ENCODE measurements around the gene IQGAP3.

The IQGAP3 gene

DNA sequence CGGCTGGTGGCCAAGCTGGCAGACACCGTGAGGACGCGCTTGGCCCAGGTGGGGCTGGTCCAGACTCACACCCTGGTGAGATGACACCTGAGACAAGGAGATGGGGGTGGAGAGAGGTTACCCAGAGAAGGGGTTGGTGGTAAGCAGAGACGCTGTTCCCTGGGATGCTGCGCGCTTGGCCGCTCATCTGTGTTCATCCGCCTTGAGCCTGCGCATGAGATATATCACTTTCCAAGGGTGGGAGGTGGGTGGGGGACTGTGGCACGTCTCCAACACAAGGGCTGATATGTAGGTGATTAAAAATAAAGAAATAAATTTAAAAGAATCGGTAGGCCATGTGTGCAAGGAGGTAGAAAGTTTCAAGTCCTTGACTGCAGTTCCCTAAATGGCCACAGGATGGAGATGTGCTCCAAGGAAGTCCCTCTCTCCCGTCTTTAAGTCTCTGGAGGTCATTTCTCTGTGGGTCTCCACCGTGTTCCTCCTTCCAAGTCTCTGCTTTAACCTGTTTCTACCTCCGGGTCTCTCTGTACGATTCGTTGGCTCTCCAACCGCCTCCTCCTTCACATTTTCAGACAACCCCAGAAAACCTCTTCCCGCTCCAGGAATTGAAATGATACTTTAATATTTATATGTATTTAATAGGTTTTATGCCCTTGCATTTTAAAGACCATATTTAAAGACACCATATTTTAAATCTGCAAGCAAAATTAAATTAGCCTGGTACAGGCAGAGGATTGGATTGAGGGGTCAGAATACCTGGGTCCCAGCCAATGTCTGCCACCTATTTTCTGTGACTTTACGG is 11.7 kb upstream of the IQGAP3 start:
- in situ Hi-C loops (cut with MboI; ENCODE audit: low pct_unique_long_range_greater_than_20kb, low sequenced_read_pairs, unreplicated experiment): no loop called here
- TF ChIP-seq, protein P1, sequence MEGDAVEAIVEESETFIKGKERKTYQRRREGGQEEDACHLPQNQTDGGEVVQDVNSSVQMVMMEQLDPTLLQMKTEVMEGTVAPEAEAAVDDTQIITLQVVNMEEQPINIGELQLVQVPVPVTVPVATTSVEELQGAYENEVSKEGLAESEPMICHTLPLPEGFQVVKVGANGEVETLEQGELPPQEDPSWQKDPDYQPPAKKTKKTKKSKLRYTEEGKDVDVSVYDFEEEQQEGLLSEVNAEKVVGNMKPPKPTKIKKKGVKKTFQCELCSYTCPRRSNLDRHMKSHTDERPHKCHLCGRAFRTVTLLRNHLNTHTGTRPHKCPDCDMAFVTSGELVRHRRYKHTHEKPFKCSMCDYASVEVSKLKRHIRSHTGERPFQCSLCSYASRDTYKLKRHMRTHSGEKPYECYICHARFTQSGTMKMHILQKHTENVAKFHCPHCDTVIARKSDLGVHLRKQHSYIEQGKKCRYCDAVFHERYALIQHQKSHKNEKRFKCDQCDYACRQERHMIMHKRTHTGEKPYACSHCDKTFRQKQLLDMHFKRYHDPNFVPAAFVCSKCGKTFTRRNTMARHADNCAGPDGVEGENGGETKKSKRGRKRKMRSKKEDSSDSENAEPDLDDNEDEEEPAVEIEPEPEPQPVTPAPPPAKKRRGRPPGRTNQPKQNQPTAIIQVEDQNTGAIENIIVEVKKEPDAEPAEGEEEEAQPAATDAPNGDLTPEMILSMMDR (IDR thresholded peaks at IDR 0.05; ENCODE audit: extremely low read depth, insufficient read depth, missing control alignments): peak; percentile 82
- DNase-seq (ENCODE audit: low spot score): peak; percentile 82

DNA sequence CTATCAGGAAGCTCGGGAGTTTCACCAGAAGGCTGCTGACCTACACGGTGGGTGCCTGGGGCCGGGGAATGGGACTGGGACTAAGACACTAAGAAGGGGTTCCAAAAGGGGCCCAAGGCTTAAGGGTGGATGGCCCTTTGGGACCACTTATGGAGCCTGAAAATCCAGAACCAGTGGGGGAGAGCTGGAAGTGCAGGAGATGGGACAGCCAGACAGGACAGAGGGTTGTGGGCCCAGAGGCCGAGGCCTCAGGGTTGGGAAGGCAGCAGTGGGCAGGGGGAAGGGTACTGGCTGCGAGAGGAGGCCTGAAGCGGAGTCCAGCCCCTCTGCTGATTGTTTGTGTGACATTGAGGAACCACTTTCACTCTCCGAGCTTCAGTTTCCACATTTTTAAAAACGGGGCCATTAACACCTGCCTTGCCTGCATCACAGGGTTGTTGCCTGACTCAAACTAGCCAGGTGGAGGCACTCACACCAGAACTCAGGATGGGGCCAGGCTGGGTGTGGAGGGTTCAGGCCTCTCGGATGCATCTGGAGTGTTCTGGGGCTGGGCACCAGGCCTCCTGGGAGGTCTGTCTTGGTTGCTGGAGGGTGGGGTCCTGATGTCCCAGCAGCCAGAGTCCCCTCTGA is 10.1 kb upstream of the IQGAP3 start:
- in situ Hi-C loops (cut with MboI; ENCODE audit: low pct_unique_long_range_greater_than_20kb, low sequenced_read_pairs, unreplicated experiment): no loop called here
- TF ChIP-seq, protein P1 (IDR thresholded peaks at IDR 0.05; ENCODE audit: extremely low read depth, insufficient read depth, missing control alignments): no peak
- no peak for DNase-seq (ENCODE audit: low spot score)

DNA sequence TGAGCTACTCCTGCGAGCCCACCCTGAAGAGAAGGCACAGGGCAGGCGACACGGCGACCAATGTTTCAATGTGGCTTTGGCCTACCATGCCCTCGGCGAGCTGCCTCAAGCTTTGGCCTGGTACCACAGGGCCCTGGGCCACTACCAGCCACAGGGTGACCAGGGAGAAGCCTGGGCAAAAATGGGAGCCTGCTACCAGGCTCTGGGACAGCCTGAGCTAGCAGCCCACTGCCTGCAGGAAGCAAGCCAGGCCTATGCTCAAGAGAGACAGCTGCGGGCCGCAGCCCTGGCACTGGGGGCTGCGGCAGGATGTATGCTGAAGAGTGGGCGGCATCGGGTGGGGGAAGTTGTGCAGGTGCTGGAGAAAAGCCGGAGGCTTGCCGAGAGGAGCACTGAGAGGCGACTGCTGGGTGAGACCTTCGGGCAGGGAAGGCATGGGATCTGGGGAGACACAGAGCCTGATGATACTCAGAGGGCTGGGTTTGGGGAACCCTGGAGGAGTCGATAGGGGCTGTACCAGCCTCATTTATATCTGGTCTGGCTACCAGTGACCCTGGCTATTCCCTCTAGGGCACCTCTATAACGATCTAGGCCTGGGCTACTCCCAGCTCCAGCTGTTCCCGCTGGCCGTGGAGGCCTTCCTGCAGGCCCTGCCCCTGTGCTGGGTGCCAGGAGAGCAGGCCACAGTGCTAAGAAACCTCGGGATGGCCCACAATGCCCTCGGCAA is 9.5 kb upstream of the IQGAP3 start:
- TF ChIP-seq, protein P1 (IDR thresholded peaks at IDR 0.05; ENCODE audit: extremely low read depth, insufficient read depth, missing control alignments): no peak
- DNase-seq (ENCODE audit: low spot score): no peak
- in situ Hi-C loops (cut with MboI; ENCODE audit: low pct_unique_long_range_greater_than_20kb, low sequenced_read_pairs, unreplicated experiment): no loop called here

DNA sequence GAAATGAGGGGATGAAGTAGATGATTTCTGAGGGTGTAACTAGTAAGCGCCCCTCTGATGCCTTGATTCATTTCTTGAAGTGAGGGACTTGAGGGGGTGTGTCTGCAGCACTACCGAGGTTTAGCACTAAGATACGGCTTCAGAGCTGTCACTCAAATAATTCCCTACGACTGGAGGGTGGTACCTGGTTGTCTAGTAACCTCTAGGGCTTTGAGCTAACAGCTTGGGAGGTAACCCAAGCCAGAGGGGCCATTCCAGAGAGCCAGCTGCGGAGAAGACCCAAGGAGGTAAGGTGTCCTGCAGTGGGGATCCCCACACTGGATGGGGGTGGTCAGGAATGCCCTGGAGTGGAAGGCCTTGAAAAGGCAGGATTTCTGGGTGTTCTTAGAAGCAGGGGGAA is 7.1 kb upstream of the IQGAP3 start, which contains the start of gene TTC24:
Gene TTC24, plus strand, starts transcription at position 252 of the 400 bp plus-strand sequence. CDS start 1,642 bp downstream, outside the sequence.
- TF ChIP-seq, protein P1 (IDR thresholded peaks at IDR 0.05; ENCODE audit: extremely low read depth, insufficient read depth, missing control alignments): no peak
- in situ Hi-C loops (cut with MboI; ENCODE audit: low pct_unique_long_range_greater_than_20kb, low sequenced_read_pairs, unreplicated experiment): no loop called here
- no peak for DNase-seq (ENCODE audit: low spot score)

DNA sequence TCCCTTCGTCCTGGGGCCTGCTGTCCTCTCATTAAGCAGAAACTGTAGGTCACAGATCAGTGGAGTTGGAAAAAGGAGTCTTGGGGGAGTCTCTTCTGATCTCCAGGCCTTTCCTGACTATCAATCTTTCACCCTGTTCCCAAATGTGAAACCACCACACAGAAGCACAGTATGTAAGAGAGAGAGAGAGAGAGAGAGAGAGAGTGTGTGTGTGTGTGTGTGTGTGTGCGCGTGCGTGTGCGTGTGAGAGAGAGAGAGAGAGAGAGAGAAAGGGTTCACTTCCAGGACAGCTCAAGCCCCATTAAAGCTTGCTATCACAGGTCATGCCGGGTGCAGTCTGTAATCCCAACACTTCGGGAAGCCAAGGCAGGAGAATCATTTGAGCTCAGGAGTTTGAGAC is 5.7 kb upstream of the IQGAP3 start:
- TF ChIP-seq, protein P1 (IDR thresholded peaks at IDR 0.05; ENCODE audit: extremely low read depth, insufficient read depth, missing control alignments): no peak
- no peak for DNase-seq (ENCODE audit: low spot score)
- in situ Hi-C loops (cut with MboI; ENCODE audit: low pct_unique_long_range_greater_than_20kb, low sequenced_read_pairs, unreplicated experiment): no loop called here

DNA sequence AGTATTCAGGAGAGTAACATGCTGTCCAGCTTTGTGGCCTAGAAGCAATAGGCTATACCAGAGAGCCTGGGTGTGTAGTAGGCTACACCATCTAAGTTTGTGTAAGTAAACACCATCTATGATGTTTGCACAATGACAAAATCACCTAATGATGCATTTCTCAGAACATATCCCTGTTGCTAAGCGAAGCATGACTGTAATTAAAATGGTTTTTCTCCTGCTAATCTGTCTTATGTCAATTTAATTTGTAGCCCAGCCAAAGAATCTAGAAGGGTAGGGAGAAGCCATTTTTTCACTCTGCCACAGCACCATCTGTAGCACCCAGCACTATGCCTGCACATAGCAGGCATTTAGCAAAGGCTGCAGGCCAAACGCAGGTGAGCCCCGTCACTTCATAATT is 5.2 kb upstream of the IQGAP3 start:
- in situ Hi-C loops (cut with MboI; ENCODE audit: low pct_unique_long_range_greater_than_20kb, low sequenced_read_pairs, unreplicated experiment): no loop called here
- TF ChIP-seq, protein P1 (IDR thresholded peaks at IDR 0.05; ENCODE audit: extremely low read depth, insufficient read depth, missing control alignments): no peak
- no peak for DNase-seq (ENCODE audit: low spot score)

All from GM13977 (cell line).